ENCODE data around the gene CFAP251.

GRCh38 chr12:121932176-121932536, 13.8 kb downstream of the CFAP251 start:
- TF ChIP-seq CTCF (conservative IDR thresholded peaks at IDR 0.05; ENCODE audit: low read depth, low read length), result no peak
- TF ChIP-seq EZH2 (IDR thresholded peaks at IDR 0.05; ENCODE audit: borderline replicate concordance, low read depth, low read length, poor library complexity, severe bottlenecking), result no peak
